HL-60 (cell line): ENCODE measurements around the gene ANGPT4.

Experiments used
- DNase-seq, 2 experiments: peaks; one replicate each; pipeline ENCODE4 v3.0.0-alpha.2; 2010 to 2020; ENCODE audit warnings: low read depth in 1 of 2, low spot score in 1 of 2
- H3K27ac ChIP-seq: fragments of 250-450 bp; sonication (Bioruptor Pico); replicated peaks from 2 replicates; pipeline ENCODE4 v1.5.1; 2020; ENCODE audit warnings: mild to moderate bottlenecking, moderate library complexity
- H3K27me3 ChIP-seq: fragments of 250-450 bp; sonication (Bioruptor Pico); 2 replicates; pipeline ENCODE4 v1.5.1; 2021; ENCODE audit warnings: mild to moderate bottlenecking, moderate library complexity; ENCODE audit not compliant: insufficient read depth, poor library complexity, severe bottlenecking
- H3K4me3 ChIP-seq: replicated peaks from 2 replicates; pipeline ENCODE4 v1.5.1; 2011; ENCODE audit warnings: mild to moderate bottlenecking, control low read depth, low read length; ENCODE audit not compliant: insufficient read depth
- CTCF ChIP-seq: IDR thresholded peaks from one replicate; pipeline ENCODE4 v1.5.1; 2011; ENCODE audit warnings: low read length, control low read depth, inconsistent platforms; ENCODE audit not compliant: insufficient read depth
- GABPA ChIP-seq: IDR thresholded peaks from 2 replicates; pipeline ENCODE4 v1.6.1; 2012; ENCODE audit warnings: low read depth
- POLR2AphosphoS5 ChIP-seq: IDR thresholded peaks from 2 replicates; pipeline ENCODE4 v1.6.1; 2012; ENCODE audit warnings: low read depth
- REST ChIP-seq: IDR thresholded peaks from 2 replicates; pipeline ENCODE4 v1.6.1; 2012; ENCODE audit warnings: low read depth; ENCODE audit not compliant: insufficient replicate concordance
- SPI1 ChIP-seq: IDR thresholded peaks from 2 replicates; pipeline ENCODE4 v1.6.1; 2012; ENCODE audit warnings: low read depth, mild to moderate bottlenecking, borderline replicate concordance

ANGPT4 gene

GRCh38 chr20:911882-912600 lies 4.1 kb downstream of the ANGPT4 start:
- H3K4me3 ChIP-seq: no peak overlapping the region
- DNase-seq: no peak
- TF ChIP-seq REST (no peak), CTCF (no peak), POLR2AphosphoS5 (no peak), GABPA (no peak), SPI1 (no peak)
- H3K27ac ChIP-seq: no peak overlapping the region
- H3K27me3 ChIP-seq: no peaks in the 10 kb centered on the region

- Histone ChIP-seq H3K27ac (no peak overlapping the region), H3K4me3 (no peak overlapping the region), H3K27me3 (no peaks in the 10 kb centered on the region)
- TF ChIP-seq SPI1 (no peak), CTCF (no peak), POLR2AphosphoS5 (no peak), REST (no peak), GABPA (no peak)
- no peak for DNase-seq
These were observed 5.0 kb downstream of the ANGPT4 start for GRCh38 chr20:910870-911770.

- Histone ChIP-seq H3K27me3 (no peaks in the 10 kb centered on the region), H3K4me3 (no peak overlapping the region), H3K27ac (no peak overlapping the region)
- DNase-seq: peak in 1 of 2 experiments; percentile 5
- TF ChIP-seq GABPA (no peak), SPI1 (no peak), CTCF (no peak), REST (no peak), POLR2AphosphoS5 (no peak)
These were observed 5.8 kb downstream of the ANGPT4 start for GRCh38 chr20:910132-910869.
